Midbrain (tissue), 1 donor: Measurements from ENCODE around the gene NCEH1.
A peak's percentile ranks its signal among the peaks of the same experiment; 100 is the strongest.
"Not testable (repeated sequence)": the region's sequence is repeated elsewhere in the genome, so short reads cannot be mapped to it uniquely, and the experiment has no call there.

ENCODE experiments used
- DNase-seq: peaks from one replicate; lab custom pipeline; 2025; lab: John Stamatoyannopoulos, UW

Gene NCEH1

GRCh38 chr3:172707967-172708366, 2.9 kb downstream of the NCEH1 start:
- DNase-seq: no peak

GRCh38 chr3:172707030-172707429, 3.8 kb downstream of the NCEH1 start:
- no peak for DNase-seq

- no peak for DNase-seq
Observed at GRCh38 chr3:172705170-172705569, 5.7 kb downstream of the NCEH1 start.

- no peak for DNase-seq
Observed at GRCh38 chr3:172704001-172704400, 6.9 kb downstream of the NCEH1 start.

DNA sequence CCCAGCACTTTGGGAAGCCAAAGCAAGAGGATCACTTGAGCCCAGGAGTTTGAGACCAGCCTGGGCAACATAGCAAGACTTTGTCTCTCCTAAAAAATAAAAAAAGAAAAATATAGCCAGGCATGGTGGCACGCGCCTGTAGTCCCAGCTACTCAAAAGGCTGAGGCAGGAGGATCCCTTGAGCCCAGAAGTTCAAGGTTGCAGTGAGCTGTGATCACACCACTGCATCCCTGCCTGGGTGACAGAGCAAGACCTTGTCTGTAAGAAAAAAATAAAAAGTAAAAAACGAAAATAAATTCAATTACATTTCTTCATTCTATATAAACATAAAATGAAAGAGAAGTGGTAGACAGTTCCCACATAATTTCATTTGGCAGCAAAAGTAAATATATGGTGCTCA, 8.1 kb downstream of the NCEH1 start:
- not testable (repeated sequence) for DNase-seq

DNA sequence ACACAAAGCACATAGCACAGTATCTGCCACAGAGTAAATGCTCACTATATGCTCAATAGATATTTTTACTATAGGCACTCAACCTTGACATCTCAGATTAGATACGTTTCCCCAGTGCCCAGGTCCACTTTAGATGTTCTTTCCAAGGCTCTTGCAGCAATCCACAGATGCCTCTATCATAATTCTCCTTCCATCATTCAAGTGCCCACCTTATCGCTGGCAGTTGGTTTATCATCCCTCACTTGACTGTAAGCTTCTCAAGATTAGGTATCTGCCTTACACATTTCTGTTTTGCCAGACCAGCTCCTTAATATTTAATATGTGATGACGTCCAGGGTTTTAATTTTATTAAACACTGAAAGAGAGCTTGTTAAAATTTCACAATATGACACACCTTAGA, 8.6 kb downstream of the NCEH1 start:
- no peak for DNase-seq

GRCh38 chr3:172701751-172702150, 9.1 kb downstream of the NCEH1 start:
- DNase-seq: no peak

GRCh38 chr3:172700936-172701455, 9.9 kb downstream of the NCEH1 start:
- DNase-seq: no peak

GRCh38 chr3:172700256-172700655, 10.6 kb downstream of the NCEH1 start:
- DNase-seq: no peak

DNA sequence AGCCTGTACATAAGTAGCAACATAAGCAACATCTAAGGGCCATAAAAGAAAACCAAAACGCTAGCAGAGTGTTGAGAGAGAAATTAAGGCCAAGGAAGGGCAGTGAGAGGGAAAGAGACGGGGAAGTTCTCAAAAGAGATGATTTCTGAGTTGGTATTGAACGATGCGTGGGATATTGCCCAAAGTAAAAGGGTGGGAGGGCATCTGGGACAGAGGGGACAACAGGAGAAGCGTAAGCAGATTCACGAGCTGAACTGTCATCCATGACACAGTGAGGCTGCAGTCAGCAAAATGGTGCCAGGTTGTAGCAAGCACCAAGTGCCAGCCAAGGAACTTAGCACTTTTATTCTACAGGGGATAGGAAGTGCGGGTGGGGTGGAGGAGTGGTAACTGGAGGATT, 11.8 kb downstream of the NCEH1 start:
- DNase-seq: no peak

GRCh38 chr3:172698631-172699030, 12.2 kb downstream of the NCEH1 start:
- DNase-seq: peak; percentile 30

DNA sequence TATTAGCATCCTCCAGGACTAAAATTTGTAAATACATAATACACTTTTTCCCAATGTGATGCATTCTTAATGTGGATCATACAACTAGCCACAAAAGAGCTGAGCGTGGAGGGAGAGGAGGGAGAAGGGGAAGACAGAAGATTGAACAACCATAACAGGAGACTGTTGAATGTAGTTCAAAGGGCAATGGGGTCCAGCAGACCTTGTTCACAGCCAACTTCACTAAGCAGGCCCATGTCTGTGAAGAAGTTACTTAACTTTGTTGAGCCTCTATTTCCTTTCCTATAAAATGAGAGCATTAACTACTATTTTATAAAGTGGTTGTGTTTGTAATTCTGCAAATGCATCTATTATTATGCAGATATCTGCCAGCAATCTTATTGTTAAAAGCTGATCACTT, 13.3 kb downstream of the NCEH1 start:
- DNase-seq: no peak

DNA sequence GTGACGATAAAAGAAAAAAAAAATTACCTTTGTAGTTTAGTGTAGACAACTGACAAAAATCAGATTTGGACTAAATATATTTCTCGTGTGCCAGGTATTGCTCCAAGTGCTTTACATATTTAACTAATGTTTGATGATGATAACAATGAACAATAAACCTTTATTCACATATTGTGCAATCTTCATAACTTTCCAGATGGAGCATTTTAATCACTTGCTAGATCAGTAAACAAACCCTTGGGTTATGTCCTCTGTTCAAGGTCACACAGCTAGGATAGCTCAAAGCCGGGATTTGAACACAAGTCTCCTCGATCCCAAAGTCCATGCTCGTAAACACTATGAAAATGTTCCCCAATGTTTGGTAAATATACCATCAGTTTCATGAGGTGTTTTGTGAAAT, 14.5 kb downstream of the NCEH1 start:
- DNase-seq: no peak

GRCh38 chr3:172694573-172695246, 16.2 kb downstream of the NCEH1 start:
- no peak for DNase-seq

DNA sequence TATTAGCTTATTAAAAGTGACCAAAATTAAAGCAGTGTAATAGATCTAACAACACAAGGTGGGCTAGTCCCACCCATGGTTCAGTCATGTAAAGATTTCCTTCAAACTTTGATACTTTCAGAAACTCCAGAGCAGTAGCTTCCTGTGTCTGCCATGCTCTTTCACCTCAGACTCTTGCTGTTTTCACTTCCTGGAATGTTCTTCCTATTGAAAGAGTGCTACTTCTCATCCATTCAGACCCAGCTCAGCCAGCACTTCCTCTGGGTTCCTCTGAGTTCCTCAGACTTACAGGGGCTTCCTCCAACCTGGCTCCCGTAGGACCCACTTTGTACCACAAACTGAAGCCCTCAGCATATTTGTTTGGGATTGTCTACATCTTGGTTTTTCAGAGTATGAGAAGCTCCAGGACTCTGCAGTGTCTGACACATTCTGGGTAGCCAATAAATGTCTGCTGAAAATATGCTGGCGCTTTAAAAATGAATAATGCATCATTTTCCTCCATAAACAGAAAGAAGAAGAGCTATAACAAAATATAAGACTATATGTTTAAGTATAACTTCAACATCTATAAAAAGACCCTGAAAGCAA, 18.0 kb downstream of the NCEH1 start:
- no peak for DNase-seq

DNA sequence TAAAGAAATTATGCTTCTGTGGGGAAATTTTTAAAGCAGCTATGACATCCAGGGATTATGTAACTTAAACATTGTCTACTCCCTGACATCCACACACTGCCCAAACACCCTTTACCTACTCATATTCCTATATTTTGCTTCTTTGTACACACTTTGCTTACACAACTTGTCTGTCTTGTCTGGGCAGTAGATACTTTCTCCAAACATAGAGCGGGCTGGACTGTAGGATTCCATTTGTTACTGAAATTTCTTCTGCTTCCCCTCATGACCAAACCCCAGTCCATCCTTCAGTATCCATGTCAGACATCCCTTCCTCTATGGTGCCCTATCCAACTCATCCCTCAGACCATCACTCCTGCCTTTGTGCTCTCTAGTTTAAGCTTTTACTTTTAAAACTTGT, 19.9 kb downstream of the NCEH1 start:
- no peak for DNase-seq

- DNase-seq: no peak
Observed at GRCh38 chr3:172688588-172688987, 22.3 kb downstream of the NCEH1 start.

GRCh38 chr3:172687501-172687900, 23.4 kb downstream of the NCEH1 start:
- DNase-seq: no peak

DNA sequence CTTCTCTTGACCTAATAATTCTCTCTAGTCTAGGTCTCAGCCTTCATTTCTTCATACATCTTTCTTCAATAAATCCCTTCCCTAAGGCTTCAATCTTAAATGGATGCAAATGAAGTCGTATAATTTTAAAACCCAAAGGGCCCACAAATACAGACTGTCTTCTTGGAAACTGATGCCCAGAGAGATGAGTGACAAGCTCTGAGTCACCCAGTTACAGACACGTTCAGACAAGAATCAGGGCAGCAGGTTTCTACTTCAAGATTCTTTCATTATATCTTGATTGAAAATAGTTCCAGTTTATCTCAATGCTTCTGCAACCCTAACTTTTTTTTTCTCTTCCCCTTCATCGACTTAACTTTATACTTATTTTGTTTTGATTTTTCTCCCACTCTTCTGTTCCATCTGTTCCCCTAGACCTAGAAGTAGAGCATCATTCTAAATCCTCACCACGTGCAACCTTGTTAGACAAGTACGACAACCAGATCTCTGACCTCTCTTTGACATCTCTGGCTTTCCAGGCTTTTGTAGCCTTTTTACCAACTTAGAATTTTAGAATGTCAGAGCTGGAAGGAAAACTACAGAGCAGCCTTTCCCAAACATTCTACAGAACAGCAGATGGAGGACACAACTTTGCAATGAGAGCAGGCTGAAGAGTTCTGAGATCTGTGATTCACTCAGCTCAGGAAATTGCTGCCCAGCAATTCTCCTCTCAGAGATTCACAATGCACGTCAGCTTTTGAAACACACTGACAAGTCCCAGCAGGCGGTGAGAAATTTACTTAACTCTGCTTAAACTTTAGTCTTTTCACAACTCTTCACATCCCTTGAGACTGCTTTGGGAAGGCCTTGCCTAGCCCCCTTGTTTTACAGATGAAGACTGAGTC, 25.3 kb downstream of the NCEH1 start:
- DNase-seq: no peak

DNA sequence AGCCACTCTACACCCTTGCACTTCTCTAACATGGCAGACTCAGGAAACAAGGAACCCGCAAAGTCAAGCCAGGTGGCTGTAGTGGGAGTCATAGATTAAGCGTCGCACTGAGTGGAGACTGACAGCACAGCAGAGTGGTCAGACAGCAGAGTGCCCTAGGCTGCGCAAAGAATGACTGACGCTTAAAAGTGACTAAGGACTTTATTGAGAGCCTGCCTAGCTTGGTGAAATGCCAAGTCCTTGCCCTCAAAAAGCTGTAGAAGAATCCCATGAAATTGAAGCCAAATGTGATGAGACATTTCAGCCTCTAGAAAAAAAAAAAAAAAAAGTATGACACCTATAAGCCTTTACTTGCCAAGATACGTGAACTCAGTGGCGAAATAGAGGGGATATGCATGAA, 30.2 kb downstream of the NCEH1 start:
- DNase-seq: no peak

DNA sequence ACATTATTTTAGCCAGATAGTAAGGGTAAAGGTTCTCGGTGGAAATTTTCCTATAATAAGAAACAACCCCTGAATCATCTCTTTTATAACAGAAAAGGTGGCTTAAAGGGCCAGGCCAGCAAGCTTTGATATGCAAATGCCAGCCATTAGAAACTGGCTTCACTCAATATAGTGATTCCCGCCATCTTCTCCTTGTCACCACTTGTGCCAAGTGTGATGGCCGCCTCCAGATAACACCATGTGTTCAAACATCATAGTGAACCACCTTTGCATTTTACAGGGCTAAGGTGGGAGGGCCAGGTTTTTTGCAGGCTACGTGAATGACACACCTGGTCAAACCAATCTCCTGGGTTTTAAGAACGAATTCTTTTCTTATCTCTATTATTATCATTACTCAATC, 31.3 kb downstream of the NCEH1 start:
- DNase-seq: no peak

GRCh38 chr3:172678068-172678467, 32.8 kb downstream of the NCEH1 start:
- DNase-seq: peak; percentile 44
